ENCODE measurements around the gene CHTF18. TPM values are rescaled to one million over a fixed set of nuclear protein-coding genes. Genes with fewer than 3 reads are reported as not detected.

Gene CHTF18
- total and polyA plus RNA-seq, 9 of the 15 experiments (the other 6 are each of a cell fraction or from before 2014, with no cell fraction given): 2.5 to 123 (median 17.0) TPM

DNA sequence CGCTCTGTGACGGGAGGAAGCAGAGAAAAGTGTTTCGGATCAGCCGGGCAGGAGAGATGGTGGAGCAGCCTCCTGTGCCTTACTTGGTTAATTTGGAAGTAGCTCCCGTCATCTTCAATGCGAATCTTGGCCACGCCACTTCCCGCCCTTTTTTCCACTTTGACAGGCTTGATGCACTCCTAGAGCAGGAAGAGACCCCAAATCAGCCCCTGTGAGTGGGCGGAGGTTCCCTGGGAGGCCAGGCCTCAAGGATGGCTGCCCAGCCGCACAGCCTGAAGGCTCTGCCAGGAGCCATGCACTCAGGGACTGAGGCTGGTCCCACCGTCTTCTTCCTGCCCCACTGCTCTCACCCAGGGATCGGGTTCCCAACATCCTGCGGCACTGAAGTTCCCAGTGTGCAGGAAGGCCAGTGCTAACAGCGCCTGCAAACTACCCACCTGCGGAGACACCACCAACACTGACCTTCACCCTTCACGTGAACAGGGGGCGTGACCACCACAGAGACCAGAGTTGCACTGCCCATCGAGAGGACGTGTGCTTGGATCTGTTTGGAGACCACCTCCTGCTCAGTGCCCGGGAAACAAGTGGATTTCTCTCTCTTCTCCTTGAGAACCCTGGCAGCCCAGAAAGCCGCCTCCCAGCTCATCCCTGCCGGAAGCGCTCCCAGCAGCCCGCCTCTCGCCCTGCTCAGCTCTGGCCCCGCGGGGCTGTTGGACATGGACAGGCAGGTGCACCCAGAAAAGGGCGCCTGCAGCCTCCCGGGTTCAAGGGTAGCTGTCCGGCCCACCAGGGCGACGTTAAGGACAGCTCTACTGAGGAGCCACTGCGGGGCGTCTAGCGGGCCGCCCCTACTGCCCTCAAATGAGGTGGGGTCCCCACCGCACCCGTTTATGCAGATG is 48.6 kb upstream of the CHTF18 start:
- FAIRE-seq (no peak), ATAC-seq (peak; percentile 38), DNase-seq (ENCODE audit: extremely low read depth in 1 of 4, low spot score in 3 of 4) (no peak)
- H3K4me3 ChIP-seq: peak overlapping the region; percentile 96
- ChIA-PET POLR2A (interaction anchor here (0.5 to 1.9 kb wide), 11 partner anchors 8 to 67 kb away, joined by 3 to 11 read pairs (median 3); no protein-coding TSS in a partner anchor), CTCF (ENCODE audit: low intra/inter-chr PET ratio) (interaction anchor here (0.9 to 1.1 kb wide), 2 partner anchors 25 to 348 kb away, joined by 3 to 4 read pairs; partner anchors contain the start of gene METRN)
- in situ Hi-C loops (cut with MboI) (loop anchor here (5.0 kb wide), 1 partner anchor 47 kb away; the partner anchor contains the start of genes CHTF18 and RPUSD1), intact Hi-C loops (cut with micrococcal nuclease) (no loop called here)
- BruUV-seq (replicated peaks): no TSS peak
- peaks cover 43% of the 10 kb centered on the region; the same call in 2 of the 3 replicates for H3K36me3 ChIP-seq (ENCODE audit: control insufficient read depth, insufficient read depth, low read length)
- peak overlapping the region; percentile 90 for H3K27ac ChIP-seq (ENCODE audit: extremely low read depth, low read depth, low read length)
- 49% methylated on average over 32 of the region's 38 CpGs for WGBS (ENCODE audit: insufficient coverage, low coverage, missing lambda C conversion rate)
- H3K9me3 ChIP-seq (replicated peaks; ENCODE audit: control insufficient read depth, insufficient read depth, low read depth, low read length): no peaks in the 10 kb centered on the region
- H3K4me2 ChIP-seq (ENCODE audit: insufficient read depth, low read length): peak overlapping the region; percentile 85
- peaks cover 6% of the 10 kb centered on the region for H3K9me1 ChIP-seq (ENCODE audit: control insufficient read depth, insufficient read depth, low read length)
- no peaks in the 10 kb centered on the region; the same call in 1 of the 2 replicates for H4K20me1 ChIP-seq (replicated peaks; ENCODE audit: control insufficient read depth, insufficient read depth, low read length)
- no peaks in the 10 kb centered on the region for H3K27me3 ChIP-seq (ENCODE audit: control insufficient read depth in 2 of 2, insufficient read depth in 2 of 2, low read length in 2 of 2)
- peak overlapping the region; percentile 86 for H2AFZ ChIP-seq (ENCODE audit: low read depth, low read length)
- H3K9ac ChIP-seq (ENCODE audit: insufficient read depth in 1 of 2, low read depth in 2 of 2, low read length in 2 of 2): peak overlapping the region; percentile 87 to 95
- peaks cover 18 to 85% of the 10 kb centered on the region in 2 experiments for H3K4me1 ChIP-seq (replicated peaks in 1 of 2; ENCODE audit: control insufficient read depth in 2 of 2, insufficient read depth in 2 of 2, low read length in 2 of 2)
- H3K79me2 ChIP-seq (ENCODE audit: control insufficient read depth, insufficient read depth, low read length): peaks cover 15% of the 10 kb centered on the region
- TF ChIP-seq BHLHE40 (IDR thresholded peaks at IDR 0.05; ENCODE audit: low read length) (peak; percentile 18; the same call in 1 of the 2 replicates), ZNF175 (CRISPR knock-in tag; IDR thresholded peaks at IDR 0.05; ENCODE audit: low read depth) (no peak), ETV1 (tag; conservative IDR thresholded peaks at IDR 0.05; ENCODE audit: low read depth) (no peak), FIP1L1 (IDR thresholded peaks at IDR 0.05; ENCODE audit: low read depth, low read length, poor library complexity, severe bottlenecking) (no peak), NCOA4 (IDR thresholded peaks at IDR 0.05; ENCODE audit: partially characterized antibody) (no peak), STAG1 (CRISPR knock-in tag; IDR thresholded peaks at IDR 0.05; ENCODE audit: borderline replicate concordance) (0 out of 2 replicates have a peak, but pooled peaks have one; percentile 19), KDM4B (IDR thresholded peaks at IDR 0.05; ENCODE audit: borderline replicate concordance in 2 of 2, low read depth in 1 of 2) (no peak), ZNF584 (CRISPR knock-in tag; IDR thresholded peaks at IDR 0.05; ENCODE audit: low read depth) (no peak), XRCC5 (IDR thresholded peaks at IDR 0.05; ENCODE audit: low read depth, low read length) (0 out of 2 replicates have a peak, but pooled peaks have one; percentile 4), MCM2 (IDR thresholded peaks at IDR 0.05; ENCODE audit: low read depth) (no peak), KLF13 (tag; IDR thresholded peaks at IDR 0.05; ENCODE audit: borderline replicate concordance, low read depth) (no peak), HMG20B (CRISPR knock-in tag; IDR thresholded peaks at IDR 0.05) (no peak), SIN3A (IDR thresholded peaks at IDR 0.05; ENCODE audit: borderline replicate concordance in 2 of 2, control insufficient read depth in 1 of 2, low read depth in 2 of 2, low read length in 2 of 2) (0 out of 4 replicates have a peak, but pooled peaks of 1 of the 2 experiments have one; percentile 5)
- TF ChIP-seq, protein P1, sequence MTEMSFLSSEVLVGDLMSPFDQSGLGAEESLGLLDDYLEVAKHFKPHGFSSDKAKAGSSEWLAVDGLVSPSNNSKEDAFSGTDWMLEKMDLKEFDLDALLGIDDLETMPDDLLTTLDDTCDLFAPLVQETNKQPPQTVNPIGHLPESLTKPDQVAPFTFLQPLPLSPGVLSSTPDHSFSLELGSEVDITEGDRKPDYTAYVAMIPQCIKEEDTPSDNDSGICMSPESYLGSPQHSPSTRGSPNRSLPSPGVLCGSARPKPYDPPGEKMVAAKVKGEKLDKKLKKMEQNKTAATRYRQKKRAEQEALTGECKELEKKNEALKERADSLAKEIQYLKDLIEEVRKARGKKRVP (CRISPR knock-in tag; IDR thresholded peaks at IDR 0.05): no peak
- TF ChIP-seq, protein P2, sequence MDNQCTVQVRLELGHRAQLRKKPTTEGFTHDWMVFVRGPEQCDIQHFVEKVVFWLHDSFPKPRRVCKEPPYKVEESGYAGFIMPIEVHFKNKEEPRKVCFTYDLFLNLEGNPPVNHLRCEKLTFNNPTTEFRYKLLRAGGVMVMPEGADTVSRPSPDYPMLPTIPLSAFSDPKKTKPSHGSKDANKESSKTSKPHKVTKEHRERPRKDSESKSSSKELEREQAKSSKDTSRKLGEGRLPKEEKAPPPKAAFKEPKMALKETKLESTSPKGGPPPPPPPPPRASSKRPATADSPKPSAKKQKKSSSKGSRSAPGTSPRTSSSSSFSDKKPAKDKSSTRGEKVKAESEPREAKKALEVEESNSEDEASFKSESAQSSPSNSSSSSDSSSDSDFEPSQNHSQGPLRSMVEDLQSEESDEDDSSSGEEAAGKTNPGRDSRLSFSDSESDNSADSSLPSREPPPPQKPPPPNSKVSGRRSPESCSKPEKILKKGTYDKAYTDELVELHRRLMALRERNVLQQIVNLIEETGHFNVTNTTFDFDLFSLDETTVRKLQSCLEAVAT (IDR thresholded peaks at IDR 0.05): no peak
- TF ChIP-seq, protein P3, sequence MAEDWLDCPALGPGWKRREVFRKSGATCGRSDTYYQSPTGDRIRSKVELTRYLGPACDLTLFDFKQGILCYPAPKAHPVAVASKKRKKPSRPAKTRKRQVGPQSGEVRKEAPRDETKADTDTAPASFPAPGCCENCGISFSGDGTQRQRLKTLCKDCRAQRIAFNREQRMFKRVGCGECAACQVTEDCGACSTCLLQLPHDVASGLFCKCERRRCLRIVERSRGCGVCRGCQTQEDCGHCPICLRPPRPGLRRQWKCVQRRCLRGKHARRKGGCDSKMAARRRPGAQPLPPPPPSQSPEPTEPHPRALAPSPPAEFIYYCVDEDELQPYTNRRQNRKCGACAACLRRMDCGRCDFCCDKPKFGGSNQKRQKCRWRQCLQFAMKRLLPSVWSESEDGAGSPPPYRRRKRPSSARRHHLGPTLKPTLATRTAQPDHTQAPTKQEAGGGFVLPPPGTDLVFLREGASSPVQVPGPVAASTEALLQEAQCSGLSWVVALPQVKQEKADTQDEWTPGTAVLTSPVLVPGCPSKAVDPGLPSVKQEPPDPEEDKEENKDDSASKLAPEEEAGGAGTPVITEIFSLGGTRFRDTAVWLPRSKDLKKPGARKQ (CRISPR knock-in tag; IDR thresholded peaks at IDR 0.05): no peak
